Activated CD4-positive, alpha-beta memory T cell treated with anti-CD3 and anti-CD28 coated beads, Interleukin-2, amount 10 ng/mL, durations not matched to agents 7 days and 5 days (primary cell): ENCODE data around the gene VAV2. TPM values are rescaled to one million over a fixed set of nuclear protein-coding genes. Genes with fewer than 3 reads are reported as not detected.

ENCODE experiments used
- CTCF ChIA-PET: fragments of 350-600 bp; sonication (Branson Sonifier 250); formaldehyde crosslinking; loops from one replicate; lab custom pipeline; 2021; ENCODE audit warnings: antibody characterized with exemption, inconsistent platforms; lab: Charles Lee
- POLR2A ChIA-PET: fragments of 350-600 bp; sonication (Branson Sonifier 250); formaldehyde crosslinking; loops from one replicate; lab custom pipeline; 2021; ENCODE audit warnings: antibody characterized with exemption; lab: Charles Lee
- DNase-seq: peaks from one replicate; pipeline ENCODE4 v3.0.0-alpha.2; 2020
- H3K27ac Mint-ChIP-seq: one replicate; pipeline ENCODE4 v1.8.0; 2021; ENCODE audit warnings: mild to moderate bottlenecking, mixed read lengths
- H3K27me3 Mint-ChIP-seq: one replicate; pipeline ENCODE4 v1.8.0; 2021; ENCODE audit warnings: mixed read lengths
- H3K36me3 Mint-ChIP-seq: one replicate; pipeline ENCODE4 v1.8.0; 2021; ENCODE audit warnings: low read depth, mixed read lengths
- H3K4me1 Mint-ChIP-seq: one replicate; pipeline ENCODE4 v1.8.0; 2021; ENCODE audit warnings: mixed read lengths
- H3K4me3 Mint-ChIP-seq: one replicate; pipeline ENCODE4 v1.8.0; 2021; ENCODE audit warnings: mild to moderate bottlenecking, mixed read lengths
- H3K9me3 Mint-ChIP-seq: one replicate; pipeline ENCODE4 v1.8.0; 2021; ENCODE audit warnings: mixed read lengths
- total RNA-seq, 2 experiments: library from RNA; stranded (reverse); gene quantifications; one replicate each; pipeline ENCODE4 v1.2.3, GENCODE V29; 2021

Gene VAV2
- total RNA-seq, 2 experiments from 2014 or later, result 2.4 to 2.9 TPM

GRCh38 chr9:133971981-133972941 is 19.9 kb downstream of the VAV2 start:
- no peaks in the 10 kb centered on the region for H3K36me3 Mint-ChIP-seq
- CTCF ChIA-PET, result no interaction called here
- POLR2A ChIA-PET, result no interaction called here

GRCh38 chr9:133971121-133971951 is 20.8 kb downstream of the VAV2 start:
- ChIA-PET POLR2A (no interaction called here), CTCF (no interaction called here)
- Mint-ChIP-seq H3K27ac (no peak overlapping the region), H3K27me3 (no peaks in the 10 kb centered on the region), H3K9me3 (no peaks in the 10 kb centered on the region), H3K4me1 (no peaks in the 10 kb centered on the region), H3K36me3 (no peaks in the 10 kb centered on the region), H3K4me3 (no peak overlapping the region)
- no peak for DNase-seq

More at GRCh38 chr9:133971981-133972941, 19.9 kb downstream of the VAV2 start:
- Mint-ChIP-seq H3K27ac (no peak overlapping the region), H3K4me3 (no peak overlapping the region), H3K27me3 (no peaks in the 10 kb centered on the region), H3K9me3 (no peaks in the 10 kb centered on the region), H3K4me1 (no peaks in the 10 kb centered on the region)
- no peak for DNase-seq

DNA sequence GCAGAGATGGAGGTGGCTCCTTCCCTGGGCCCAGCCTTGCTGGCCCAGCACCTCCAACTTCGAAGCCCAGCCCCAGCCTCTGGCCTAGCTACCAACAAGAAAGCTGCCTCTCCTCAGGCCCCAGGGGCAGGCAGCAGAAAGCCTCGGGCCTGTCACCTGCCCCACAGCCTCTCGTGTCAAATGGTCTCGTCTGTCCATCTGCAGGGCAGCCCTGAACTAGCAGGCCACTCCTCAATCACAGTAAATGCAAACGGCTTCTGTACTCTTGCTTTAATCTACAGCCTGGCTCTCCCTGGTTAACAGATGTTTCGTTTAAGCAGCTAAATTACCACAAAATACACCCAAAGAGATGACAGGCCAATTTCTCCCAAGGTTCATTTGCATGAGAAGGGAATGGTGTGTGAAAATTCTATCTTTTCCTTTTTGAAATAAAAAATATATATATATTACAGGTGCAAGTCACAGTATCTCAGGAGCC is 21.5 kb downstream of the VAV2 start:
- Mint-ChIP-seq H3K27ac (no peak overlapping the region), H3K36me3 (no peaks in the 10 kb centered on the region), H3K9me3 (peaks cover 4% of the 10 kb centered on the region), H3K4me3 (no peak overlapping the region), H3K27me3 (no peaks in the 10 kb centered on the region), H3K4me1 (no peaks in the 10 kb centered on the region)
- no peak for DNase-seq
- POLR2A ChIA-PET, result no interaction called here
- CTCF ChIA-PET, result no interaction called here

DNA sequence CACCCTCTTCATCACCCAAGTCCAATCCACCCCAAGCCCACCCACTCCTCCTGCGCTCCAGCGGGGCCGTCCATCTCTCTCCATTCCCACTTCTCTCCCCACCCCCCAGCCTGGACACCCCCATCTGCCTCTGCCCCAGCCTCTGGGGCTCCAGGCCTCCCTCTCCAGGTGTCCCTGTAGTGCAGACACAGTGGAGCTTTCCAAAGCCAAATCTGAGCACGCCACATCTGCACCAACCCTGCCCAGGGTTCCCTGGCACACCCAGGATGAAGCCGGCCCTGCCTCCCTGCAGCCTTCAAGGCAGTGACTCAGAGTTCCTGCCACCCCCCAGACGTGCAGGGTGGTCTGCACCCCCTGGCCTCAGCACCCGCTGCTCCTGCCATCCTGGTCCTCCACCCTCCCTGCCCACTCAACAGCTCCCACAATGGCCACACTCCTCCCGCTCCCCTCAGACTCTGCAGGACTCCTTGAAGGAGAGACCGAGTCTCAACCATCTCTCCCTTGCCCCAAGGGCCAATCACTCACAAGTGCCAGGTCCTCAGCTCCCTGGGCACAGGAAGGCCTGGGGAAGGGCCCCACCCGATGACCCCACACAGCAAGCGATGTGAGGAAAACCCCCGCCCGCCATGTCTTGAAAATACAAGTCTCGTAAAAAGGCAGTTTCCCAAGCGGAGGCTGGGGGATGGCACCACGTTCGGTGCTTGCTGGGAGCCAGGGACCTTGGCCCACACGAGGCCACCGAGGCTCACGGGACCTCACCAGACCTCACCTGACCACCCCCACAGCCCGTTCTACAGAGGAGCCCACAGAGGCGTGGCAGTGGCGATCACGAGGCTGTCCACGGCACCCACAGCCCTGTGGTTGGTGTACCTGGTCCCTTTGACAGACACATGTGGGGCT is 22.2 kb downstream of the VAV2 start:
- H3K36me3 Mint-ChIP-seq, result no peaks in the 10 kb centered on the region
- ChIA-PET POLR2A (no interaction called here), CTCF (no interaction called here)
- DNase-seq, result no peak
- no peaks in the 10 kb centered on the region for H3K4me1 Mint-ChIP-seq
- H3K9me3 Mint-ChIP-seq, result peaks cover 4% of the 10 kb centered on the region
- H3K4me3 Mint-ChIP-seq, result no peak overlapping the region
- no peaks in the 10 kb centered on the region for H3K27me3 Mint-ChIP-seq
- no peak overlapping the region for H3K27ac Mint-ChIP-seq

DNA sequence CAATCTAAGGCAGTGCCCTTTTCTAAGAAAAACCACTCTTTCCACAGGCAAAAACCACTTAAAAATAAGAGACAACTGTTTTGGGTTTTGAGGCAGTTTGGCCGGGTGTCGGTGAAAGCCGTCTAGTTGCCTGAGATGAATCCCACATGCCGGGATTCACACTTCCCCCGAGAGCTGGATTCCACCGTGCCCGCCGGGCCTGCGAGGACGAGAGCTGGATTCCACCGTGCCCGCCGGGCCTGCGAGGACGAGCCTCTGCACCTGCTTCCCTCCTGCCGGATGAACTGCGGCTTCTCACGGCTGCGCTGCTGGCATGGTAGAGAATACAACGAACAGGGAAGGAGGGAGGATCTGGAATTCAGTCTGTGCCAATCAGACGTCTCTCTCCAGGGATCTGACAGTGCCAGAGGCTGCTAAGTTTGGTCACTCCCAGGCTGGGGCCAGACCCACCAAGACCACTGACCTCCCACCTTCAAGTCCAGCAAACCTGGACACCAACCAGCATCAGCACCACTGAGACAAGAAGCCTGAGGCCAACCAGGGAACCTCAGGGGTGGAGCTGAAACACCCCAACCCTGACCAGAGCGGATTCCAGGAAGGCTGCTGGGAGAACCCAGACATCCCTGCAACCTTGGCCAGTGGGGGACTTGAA is 23.0 kb downstream of the VAV2 start:
- CTCF ChIA-PET, result no interaction called here
- H3K4me1 Mint-ChIP-seq, result no peaks in the 10 kb centered on the region
- POLR2A ChIA-PET, result no interaction called here

GRCh38 chr9:133968428-133968827 is 23.7 kb downstream of the VAV2 start:
- H3K36me3 Mint-ChIP-seq, result no peaks in the 10 kb centered on the region
- POLR2A ChIA-PET, result no interaction called here
- no peak for DNase-seq
- H3K27ac Mint-ChIP-seq, result no peak overlapping the region
- CTCF ChIA-PET, result no interaction called here
- H3K4me3 Mint-ChIP-seq, result no peak overlapping the region
- no peaks in the 10 kb centered on the region for H3K4me1 Mint-ChIP-seq
- no peaks in the 10 kb centered on the region for H3K27me3 Mint-ChIP-seq
- H3K9me3 Mint-ChIP-seq, result peaks cover 10% of the 10 kb centered on the region

More for the DNA sequence above, 23.0 kb downstream of the VAV2 start:
- H3K36me3 Mint-ChIP-seq, result no peaks in the 10 kb centered on the region
- no peak overlapping the region for H3K4me3 Mint-ChIP-seq
- H3K27me3 Mint-ChIP-seq, result no peaks in the 10 kb centered on the region
- DNase-seq, result no peak
- no peak overlapping the region for H3K27ac Mint-ChIP-seq
- H3K9me3 Mint-ChIP-seq, result peaks cover 10% of the 10 kb centered on the region

DNA sequence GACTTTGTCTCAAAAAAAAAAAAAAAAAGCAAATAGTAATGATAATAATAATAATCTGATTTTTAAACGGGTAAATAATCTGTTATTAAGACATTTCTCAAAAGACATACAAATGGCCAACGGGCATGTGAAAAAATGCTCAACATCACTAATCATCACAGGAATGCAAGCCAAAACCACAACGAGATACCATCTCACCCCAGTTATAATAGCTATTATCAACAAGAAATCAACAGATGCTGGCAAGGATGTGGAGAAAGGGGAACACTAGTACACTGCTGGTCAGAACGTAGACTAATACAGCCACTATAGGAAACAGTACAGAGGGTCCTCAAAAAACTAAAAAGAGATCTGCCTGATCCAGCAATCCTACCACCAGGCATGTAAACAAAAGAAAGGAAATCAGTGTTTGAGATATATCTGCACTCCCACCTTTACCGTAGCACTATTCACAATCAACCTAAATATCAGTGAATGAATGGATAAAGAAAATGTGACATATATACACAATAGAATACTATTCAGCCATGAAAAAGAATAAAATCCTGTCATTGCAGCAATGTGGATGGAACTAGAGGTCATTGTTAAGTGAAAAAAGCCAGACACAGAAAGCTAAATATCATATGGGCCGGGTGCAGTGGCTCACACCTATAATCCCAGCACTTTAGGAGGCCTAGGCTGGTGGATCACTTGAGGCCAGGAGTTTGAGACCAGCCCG is 24.9 kb downstream of the VAV2 start:
- H3K4me3 Mint-ChIP-seq, result no peak overlapping the region
- ChIA-PET CTCF (no interaction called here), POLR2A (no interaction called here)

DNA sequence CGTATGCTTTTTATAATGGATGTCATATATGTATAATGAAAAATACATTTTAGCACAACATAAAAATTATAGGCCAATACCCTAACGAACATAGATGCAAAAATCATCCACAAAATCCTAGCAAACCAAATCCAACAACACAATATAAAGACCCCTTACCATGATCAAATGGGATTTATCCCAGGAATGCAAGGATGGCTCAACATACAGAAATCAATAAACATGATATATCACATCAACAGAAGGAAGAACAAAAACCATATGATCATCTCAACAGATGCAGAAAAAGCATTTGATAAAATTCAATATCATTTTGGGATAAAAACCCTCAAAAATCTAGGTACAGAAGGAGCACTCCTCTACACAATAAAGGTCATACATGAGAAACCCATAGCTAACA is 27.7 kb downstream of the VAV2 start:
- ChIA-PET CTCF (no interaction called here), POLR2A (no interaction called here)
- Mint-ChIP-seq H3K27me3 (no peaks in the 10 kb centered on the region), H3K4me3 (no peak overlapping the region), H3K36me3 (no peaks in the 10 kb centered on the region), H3K4me1 (no peaks in the 10 kb centered on the region), H3K27ac (no peak overlapping the region), H3K9me3 (peaks cover 10% of the 10 kb centered on the region)
- no peak for DNase-seq

More for the DNA sequence above, 24.9 kb downstream of the VAV2 start:
- Mint-ChIP-seq H3K27me3 (no peaks in the 10 kb centered on the region), H3K4me1 (no peaks in the 10 kb centered on the region), H3K36me3 (no peaks in the 10 kb centered on the region), H3K9me3 (peaks cover 10% of the 10 kb centered on the region), H3K27ac (no peak overlapping the region)
- DNase-seq, result no peak

- no peaks in the 10 kb centered on the region for H3K4me1 Mint-ChIP-seq
- H3K27ac Mint-ChIP-seq, result no peak overlapping the region
- H3K36me3 Mint-ChIP-seq, result no peaks in the 10 kb centered on the region
- H3K9me3 Mint-ChIP-seq, result peaks cover 10% of the 10 kb centered on the region
- ChIA-PET CTCF (no interaction called here), POLR2A (no interaction called here)
- DNase-seq, result no peak
- no peaks in the 10 kb centered on the region for H3K27me3 Mint-ChIP-seq
- no peak overlapping the region for H3K4me3 Mint-ChIP-seq
Observed at GRCh38 chr9:133963166-133963565, 29.0 kb downstream of the VAV2 start.

DNA sequence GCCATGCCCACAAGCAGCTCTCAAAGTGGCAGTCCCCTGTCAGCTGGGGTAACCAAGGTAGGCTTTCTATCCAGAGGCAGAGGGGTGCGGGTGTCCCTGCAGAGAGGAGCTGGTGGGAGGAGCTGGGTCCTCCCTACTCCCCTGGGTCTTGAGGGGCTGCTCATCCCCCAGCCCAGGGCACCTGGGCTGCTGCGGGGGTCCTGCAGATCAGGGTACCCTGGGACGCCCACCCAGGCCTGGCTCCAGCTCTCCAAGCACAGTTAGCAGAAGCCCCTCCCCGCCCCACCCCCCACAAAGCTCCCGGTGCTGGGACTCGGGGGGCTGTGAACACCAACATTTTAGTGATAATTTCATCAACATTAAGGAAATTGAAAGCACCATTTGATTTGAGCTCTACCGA is 29.8 kb downstream of the VAV2 start:
- Mint-ChIP-seq H3K36me3 (no peaks in the 10 kb centered on the region), H3K9me3 (peaks cover 10% of the 10 kb centered on the region), H3K27ac (no peak overlapping the region), H3K27me3 (no peaks in the 10 kb centered on the region), H3K4me1 (no peaks in the 10 kb centered on the region), H3K4me3 (no peak overlapping the region)
- ChIA-PET POLR2A (no interaction called here), CTCF (no interaction called here)
- no peak for DNase-seq

- H3K4me3 Mint-ChIP-seq, result no peak overlapping the region
- POLR2A ChIA-PET, result no interaction called here
- H3K4me1 Mint-ChIP-seq, result no peaks in the 10 kb centered on the region
- no peaks in the 10 kb centered on the region for H3K36me3 Mint-ChIP-seq
- DNase-seq, result no peak
- no peaks in the 10 kb centered on the region for H3K27me3 Mint-ChIP-seq
- peaks cover 10% of the 10 kb centered on the region for H3K9me3 Mint-ChIP-seq
- CTCF ChIA-PET, result no interaction called here
- no peak overlapping the region for H3K27ac Mint-ChIP-seq
Observed at GRCh38 chr9:133961226-133962165, 30.6 kb downstream of the VAV2 start.
